ENCODE results near the gene PRCC. TPM values are rescaled to one million over a fixed set of nuclear protein-coding genes. Genes with fewer than 3 reads are reported as not detected.

The PRCC gene
- total RNA-seq, 1 donor from 2014 or later, result 16.3 TPM

DNA sequence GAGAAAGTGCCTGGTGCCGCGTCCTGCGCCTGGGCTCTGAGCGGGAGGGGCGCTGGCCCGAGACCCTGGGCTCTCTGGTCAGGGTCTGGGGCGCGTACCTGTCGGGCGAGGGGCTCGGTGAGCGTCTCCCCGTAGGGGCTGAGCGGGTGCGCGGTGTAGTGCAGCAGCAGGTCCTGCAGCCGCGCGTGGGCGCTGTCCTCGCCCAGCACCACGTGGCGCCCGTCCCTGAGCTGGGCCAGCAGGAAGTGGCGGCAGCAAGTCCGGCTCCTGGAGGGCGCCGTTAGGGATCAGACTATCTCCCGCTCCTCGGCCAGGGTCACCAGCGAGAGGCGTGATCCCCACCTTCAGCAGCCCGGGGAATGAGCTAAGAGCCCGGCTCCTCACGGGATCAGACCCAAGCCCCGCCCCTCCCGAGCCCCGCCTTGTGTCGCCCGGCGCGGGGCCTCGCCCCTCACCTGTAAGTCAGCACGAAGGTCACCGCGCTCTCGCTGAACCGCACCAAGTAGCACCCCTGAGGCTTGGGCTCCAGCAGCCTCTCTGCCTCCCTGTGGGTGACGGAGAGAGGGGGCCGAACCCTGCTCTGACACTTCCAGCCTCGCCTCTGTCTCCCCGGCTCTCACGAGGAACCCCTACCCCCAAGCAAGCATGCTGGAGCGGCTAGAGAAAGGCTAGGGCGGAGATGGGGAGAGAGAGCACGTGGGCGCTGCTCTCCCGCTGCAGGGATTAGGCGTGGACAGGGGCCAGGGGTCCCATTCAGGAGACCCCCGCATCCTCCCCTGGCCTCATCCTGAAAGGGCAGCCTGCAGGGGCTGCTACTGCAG lies 46.6 kb downstream of the PRCC start:
- DNase-seq (ENCODE audit: low spot score in 2 of 2), result peak in 1 of 2 donors; percentile 76
- Histone ChIP-seq H3K4me1 (peaks cover 4 to 11% of the 10 kb centered on the region in 2 donors), H3K27me3 (no peaks in the 10 kb centered on the region), H3K36me3 (no peaks in the 10 kb centered on the region), H3K9me3 (no peaks in the 10 kb centered on the region), H3K4me3 (peak overlapping the region; percentile 57 to 68), H3K27ac (no peak overlapping the region)
- TF ChIP-seq, protein P1, sequence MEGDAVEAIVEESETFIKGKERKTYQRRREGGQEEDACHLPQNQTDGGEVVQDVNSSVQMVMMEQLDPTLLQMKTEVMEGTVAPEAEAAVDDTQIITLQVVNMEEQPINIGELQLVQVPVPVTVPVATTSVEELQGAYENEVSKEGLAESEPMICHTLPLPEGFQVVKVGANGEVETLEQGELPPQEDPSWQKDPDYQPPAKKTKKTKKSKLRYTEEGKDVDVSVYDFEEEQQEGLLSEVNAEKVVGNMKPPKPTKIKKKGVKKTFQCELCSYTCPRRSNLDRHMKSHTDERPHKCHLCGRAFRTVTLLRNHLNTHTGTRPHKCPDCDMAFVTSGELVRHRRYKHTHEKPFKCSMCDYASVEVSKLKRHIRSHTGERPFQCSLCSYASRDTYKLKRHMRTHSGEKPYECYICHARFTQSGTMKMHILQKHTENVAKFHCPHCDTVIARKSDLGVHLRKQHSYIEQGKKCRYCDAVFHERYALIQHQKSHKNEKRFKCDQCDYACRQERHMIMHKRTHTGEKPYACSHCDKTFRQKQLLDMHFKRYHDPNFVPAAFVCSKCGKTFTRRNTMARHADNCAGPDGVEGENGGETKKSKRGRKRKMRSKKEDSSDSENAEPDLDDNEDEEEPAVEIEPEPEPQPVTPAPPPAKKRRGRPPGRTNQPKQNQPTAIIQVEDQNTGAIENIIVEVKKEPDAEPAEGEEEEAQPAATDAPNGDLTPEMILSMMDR (IDR thresholded peaks at IDR 0.05), result peak; percentile 53 to 69 (median 57)
- intact Hi-C loops (cut with DNase I), result no loop called here

DNA sequence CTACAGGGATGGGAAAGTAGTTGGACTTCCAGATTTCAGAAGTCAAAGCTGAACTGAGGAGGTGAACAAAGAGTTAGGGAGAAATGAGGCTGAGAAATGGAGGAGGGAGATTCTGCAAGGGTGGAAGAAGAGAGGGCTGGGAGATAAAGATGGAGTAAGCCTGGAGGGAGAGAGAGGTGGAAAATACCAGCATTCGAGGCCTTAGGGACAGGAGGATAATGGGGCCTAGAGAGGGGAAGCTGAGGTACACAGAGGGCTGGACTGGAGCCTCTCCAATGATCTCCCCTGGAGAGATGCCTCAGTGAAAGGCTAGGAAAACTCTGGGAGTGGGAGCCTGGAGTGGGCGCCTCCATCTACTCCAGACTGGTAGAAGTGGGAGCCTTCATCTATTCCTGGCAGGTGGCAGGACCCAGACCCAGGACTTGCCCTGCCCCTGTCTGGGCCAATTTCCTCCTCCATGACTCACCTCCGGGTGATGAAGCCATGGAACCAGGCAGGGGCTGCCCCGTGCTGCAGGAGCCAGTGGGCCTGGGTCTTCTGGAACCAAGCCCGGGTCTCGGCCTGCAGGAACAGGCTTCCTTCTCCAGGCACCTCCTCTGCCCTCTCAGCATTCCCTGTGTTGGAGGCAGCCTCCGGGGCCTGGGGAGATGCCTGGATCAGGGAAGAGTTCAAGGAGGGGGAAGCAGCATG lies 47.4 kb downstream of the PRCC start:
- Histone ChIP-seq H3K27ac (peak overlapping the region; percentile 38 to 56), H3K9me3 (no peaks in the 10 kb centered on the region), H3K36me3 (no peaks in the 10 kb centered on the region), H3K4me3 (peak overlapping the region in 1 of 2 donors; percentile 68), H3K27me3 (no peaks in the 10 kb centered on the region), H3K4me1 (peaks cover 4 to 11% of the 10 kb centered on the region in 2 donors)
- TF ChIP-seq, protein P1 (IDR thresholded peaks at IDR 0.05), result no peak
- intact Hi-C loops (cut with DNase I), result no loop called here
- DNase-seq (ENCODE audit: low spot score in 2 of 2), result no peak

DNA sequence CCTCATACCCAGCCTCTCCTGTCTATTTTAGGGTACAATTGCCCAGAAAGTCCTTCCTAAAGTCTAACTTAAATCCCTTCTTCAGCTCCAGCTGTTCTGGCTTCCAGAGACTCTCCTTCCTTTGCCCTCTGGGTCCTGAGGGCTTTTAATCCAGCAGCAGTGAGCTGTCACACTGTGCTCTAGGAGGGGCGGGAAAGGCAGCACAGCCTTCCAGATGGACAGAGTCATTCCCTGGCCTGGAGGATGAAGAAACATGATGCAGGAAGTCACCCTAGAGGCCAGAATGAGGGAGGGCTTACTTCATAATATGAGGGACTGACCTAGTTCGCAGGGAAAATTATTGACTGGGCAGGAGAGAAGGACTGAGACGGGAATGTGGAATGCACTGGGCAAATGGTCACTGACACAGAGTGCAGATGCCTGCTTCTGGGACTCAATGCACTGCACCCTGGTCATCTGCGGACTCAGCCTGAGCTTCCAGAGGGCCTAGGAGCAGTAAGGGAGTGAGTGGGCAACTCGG lies 48.0 kb downstream of the PRCC start:
- H3K27ac ChIP-seq, result peak overlapping the region; percentile 38 to 56
- H3K4me1 ChIP-seq, result peaks cover 4 to 11% of the 10 kb centered on the region in 2 donors
- H3K36me3 ChIP-seq, result no peaks in the 10 kb centered on the region
- H3K4me3 ChIP-seq, result no peak overlapping the region
- peak in 1 of 2 donors; percentile 71 for DNase-seq (ENCODE audit: low spot score in 2 of 2)
- no peaks in the 10 kb centered on the region for H3K27me3 ChIP-seq
- H3K9me3 ChIP-seq, result no peaks in the 10 kb centered on the region
- TF ChIP-seq, protein P1 (IDR thresholded peaks at IDR 0.05), result no peak
- intact Hi-C loops (cut with DNase I), result no loop called here

DNA sequence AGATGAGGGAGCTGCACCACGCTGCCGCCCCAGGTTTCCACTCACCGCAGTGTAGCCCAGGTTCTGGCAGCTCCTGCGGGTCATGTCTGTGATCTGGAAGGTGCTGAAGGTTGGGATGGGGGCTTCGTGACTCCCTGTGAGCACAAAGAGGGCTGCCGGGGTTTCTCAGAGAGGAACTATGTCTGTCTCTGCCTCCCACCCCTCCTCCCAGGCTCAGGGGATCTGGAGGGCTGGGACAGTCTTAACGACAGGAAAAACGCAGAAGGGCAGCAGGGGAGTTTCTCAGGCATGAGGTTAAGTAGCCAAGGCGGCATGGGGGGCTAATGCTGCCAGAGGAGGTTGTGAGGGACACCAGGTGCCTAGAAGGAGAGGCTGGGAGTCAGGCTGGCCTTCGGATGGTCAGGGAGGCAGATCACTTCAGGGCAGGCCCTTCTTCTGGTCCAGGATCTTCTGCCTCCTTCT lies 48.7 kb downstream of the PRCC start:
- Histone ChIP-seq H3K27ac (peak overlapping the region in 1 of 2 donors; percentile 59), H3K36me3 (no peaks in the 10 kb centered on the region), H3K4me3 (no peak overlapping the region), H3K27me3 (no peaks in the 10 kb centered on the region), H3K4me1 (peaks cover 4 to 11% of the 10 kb centered on the region in 2 donors), H3K9me3 (no peaks in the 10 kb centered on the region)
- no peak for DNase-seq (ENCODE audit: low spot score in 2 of 2)
- TF ChIP-seq, protein P1 (IDR thresholded peaks at IDR 0.05), result no peak
- intact Hi-C loops (cut with DNase I), result no loop called here

DNA sequence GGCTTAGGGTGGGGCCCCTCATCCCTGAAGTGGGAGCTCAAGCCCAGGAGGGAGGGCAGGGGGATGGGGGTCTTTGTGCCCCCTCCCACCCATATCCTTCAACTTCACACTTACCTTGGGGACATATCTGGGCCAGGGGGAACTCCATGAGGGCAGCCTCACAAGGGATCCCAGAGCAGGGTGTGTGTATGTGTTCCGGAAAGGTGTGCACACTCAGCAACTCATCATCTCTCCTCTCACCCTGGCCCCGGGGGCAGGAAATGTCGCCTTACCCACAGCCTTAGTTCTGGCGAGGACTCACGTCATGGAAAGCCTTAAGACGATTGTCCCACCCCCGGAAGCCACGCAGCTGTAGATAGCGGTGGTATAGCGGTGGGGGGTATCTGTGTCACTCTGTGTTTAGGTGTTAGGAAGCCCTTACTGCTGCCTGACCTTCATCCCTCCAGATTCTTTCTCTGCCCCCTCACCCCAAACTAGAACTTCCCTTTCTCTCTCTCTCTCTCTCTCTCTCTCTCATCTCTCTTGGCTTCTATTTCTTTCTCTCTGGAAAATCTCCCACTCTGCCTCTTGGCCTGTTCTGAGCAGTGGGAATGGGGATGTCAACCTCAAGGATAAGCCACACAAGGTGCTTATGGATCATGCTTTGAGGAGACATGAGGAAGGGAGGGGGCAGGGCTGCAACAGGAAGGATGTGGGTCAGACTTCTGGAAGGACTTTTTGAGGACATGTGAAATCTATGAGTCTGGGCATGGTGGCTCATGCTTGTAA lies 49.4 kb downstream of the PRCC start, which contains the start of gene SH2D2A:
TSS of gene SH2D2A (minus strand) at position 288 of the 768 bp plus-strand sequence. CDS start at position 148, 140 bp downstream.
- H3K9me3 ChIP-seq, result no peaks in the 10 kb centered on the region
- peak within 1 kb of the TSS in 1 of 2 donors; percentile 59 for H3K27ac ChIP-seq
- H3K27me3 ChIP-seq, result no peaks in the 10 kb centered on the region
- DNase-seq (ENCODE audit: low spot score in 2 of 2), result peak; percentile 55 to 82
- no peaks in the 10 kb centered on the region for H3K36me3 ChIP-seq
- H3K4me3 ChIP-seq, result no peak within 1 kb of the TSS
- TF ChIP-seq, protein P1 (IDR thresholded peaks at IDR 0.05), result no peak
- H3K4me1 ChIP-seq, result peaks cover 4 to 11% of the 10 kb centered on the region in 2 donors
- intact Hi-C loops (cut with DNase I), result no loop called here
